Activated CD8-positive, alpha-beta memory T cell treated with anti-CD3 and anti-CD28 coated beads, Interleukin-2, amount 50 U/mL, for 24 hours (primary cell): ENCODE measurements around the gene MRPS10.
"Not testable (repeated sequence)": the region's sequence is repeated elsewhere in the genome, so short reads cannot be mapped to it uniquely, and the experiment has no call there.

Experiments
- DNase-seq: peaks from one replicate; pipeline ENCODE4 v3.0.0-alpha.2; 2020; ENCODE audit errors: extremely low read depth

The MRPS10 gene

GRCh38 chr6:42176981-42177380 lies 40.7 kb downstream of the MRPS10 start:
- no peak for DNase-seq

DNA sequence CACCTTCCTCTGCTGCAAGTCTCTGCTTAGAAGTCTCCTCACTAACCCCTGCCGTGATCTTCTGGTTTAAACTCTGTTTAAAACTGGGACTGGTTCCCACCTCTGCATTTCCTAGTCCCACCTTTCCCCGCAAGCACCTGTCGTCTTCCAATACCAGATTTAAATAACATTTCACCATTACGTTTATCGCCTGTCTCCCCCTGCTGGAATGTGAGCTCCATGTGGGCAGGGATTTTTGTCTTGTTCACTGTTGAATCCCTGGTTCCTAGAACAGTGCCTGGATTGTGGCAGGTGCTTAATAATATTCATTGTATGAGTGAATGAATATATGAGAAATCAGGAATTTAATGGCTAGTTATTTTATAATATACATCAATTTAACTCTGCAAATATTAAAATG lies 41.8 kb downstream of the MRPS10 start:
- no peak for DNase-seq

- no peak for DNase-seq
These were observed 44.6 kb downstream of the MRPS10 start, which contains the start of gene GUCA1A for GRCh38 chr6:42173101-42173500. TSS of gene GUCA1A (plus strand) at chr6:42173364. CDS start at chr6:42173614, 250 bp downstream.

- no peak for DNase-seq
These were observed 45.7 kb downstream of the MRPS10 start for GRCh38 chr6:42171813-42172581.

- DNase-seq = not testable (repeated sequence)
These were observed 47.9 kb downstream of the MRPS10 start for GRCh38 chr6:42169780-42170179.

DNA sequence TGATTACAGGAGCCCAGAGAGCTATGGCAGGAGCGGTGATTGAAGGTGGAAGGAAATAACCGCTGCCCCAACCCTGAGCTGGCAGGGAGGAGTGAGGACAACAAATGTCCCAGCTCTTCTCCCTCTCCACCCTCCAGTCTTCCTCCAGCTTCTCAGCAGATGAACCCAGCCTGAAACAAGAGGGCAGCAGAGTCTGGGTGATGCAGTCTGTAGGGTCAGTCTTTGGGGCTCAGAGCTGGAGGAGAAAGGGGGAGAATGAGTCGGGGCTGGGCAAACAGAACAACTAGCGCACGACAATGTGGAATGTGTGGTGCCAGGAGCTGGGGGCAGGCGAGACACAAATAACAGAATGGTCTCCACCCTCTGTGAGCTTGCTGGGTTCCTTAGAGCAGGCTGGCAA lies 49.0 kb downstream of the MRPS10 start:
- no peak for DNase-seq

DNA sequence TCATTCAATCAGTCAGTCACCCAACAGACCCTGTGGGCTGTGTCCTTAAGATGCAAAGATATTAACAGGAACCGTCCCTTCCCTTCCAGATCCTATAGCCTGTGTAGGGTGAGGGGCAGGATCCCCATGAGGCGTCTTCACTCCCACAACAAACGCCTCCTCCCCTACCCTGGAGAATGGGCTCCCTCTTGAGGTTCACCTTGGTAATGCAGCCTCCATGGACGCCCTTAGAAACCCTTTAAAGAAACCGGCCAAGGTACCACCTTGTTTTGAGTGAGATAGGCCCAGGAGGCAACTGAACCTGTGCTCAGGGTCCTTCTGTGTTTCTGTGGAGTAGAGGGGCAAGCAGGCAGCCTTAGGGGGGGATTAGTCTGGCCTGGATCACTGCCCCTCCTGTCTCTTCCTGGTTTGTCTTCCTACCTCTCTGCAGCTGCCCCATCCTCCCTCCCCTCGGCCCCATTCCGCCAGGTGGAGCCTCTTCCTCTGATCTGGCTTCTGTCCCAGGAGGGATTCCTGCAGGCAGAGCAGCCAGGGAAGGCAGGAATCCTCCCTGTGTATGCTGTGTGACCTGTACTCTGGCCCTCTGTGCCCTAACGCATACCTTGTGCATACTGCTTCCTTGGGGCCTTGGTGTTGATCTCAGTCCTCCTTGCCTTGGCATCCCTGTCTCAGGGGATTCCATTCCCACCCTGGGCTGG lies 51.1 kb downstream of the MRPS10 start:
- DNase-seq = peak; percentile 63

DNA sequence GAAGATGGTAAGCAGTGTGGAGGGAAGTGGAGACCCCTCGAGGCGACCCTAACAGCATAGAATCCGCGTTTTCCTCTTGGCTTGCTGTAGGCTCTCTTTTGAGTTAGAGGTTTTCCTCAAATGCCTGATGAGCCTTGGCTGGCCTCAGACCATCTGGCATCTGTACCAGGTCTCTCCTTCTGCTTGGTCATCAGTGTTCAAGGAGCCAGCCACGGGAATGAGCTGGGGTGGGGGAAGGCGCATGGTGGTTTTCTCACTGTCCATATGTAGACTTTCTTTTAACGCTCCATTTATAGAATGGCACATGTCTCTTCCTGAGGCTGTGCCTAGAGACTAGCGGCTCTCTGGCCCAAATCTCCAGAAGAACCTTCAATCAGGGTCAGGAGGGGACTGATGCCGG lies 52.6 kb downstream of the MRPS10 start:
- DNase-seq = no peak

DNA sequence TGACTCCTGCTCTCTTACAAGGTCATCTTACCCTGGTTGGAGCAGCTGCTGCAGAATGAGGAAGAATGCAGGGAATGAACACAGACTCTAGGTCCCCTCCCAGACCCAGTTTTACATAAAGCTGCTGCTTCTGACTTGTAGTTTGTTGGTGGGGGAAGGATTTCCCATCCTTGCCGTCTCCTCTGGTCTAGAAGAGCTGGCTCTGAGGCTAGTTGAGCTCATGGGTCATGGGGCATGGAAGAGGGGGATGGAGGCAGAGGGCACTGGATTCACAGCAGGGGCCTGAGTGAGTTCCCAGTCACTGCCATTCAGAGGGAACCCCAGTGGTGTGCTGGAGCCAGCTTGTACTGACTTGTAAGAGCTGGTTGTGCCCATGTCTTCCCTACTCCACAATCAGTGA lies 53.7 kb downstream of the MRPS10 start:
- no peak for DNase-seq

DNA sequence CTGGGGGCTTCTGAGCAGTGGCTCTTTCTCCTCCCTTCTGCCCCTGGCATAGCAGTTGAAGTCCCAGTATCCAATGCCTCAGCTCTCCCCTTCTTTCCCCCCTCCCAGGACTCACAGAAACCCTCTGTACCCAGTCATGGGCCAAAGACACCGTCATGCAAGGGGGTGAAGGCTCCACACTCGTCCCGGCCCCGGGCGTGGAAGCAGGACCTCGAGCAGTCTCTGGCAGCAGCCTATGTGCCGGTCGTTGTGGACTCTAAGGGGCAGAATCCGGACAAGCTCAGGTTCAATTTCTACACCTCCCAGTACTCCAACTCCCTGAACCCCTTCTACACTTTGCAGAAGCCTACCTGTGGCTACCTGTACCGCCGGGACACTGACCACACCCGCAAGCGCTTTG lies 54.8 kb downstream of the MRPS10 start:
- no peak for DNase-seq

GRCh38 chr6:42162384-42162783 lies 55.3 kb downstream of the MRPS10 start:
- DNase-seq = no peak

- no peak for DNase-seq
These were observed 58.1 kb downstream of the MRPS10 start for GRCh38 chr6:42159431-42160024.

GRCh38 chr6:42158631-42159030 lies 59.0 kb downstream of the MRPS10 start:
- no peak for DNase-seq

DNA sequence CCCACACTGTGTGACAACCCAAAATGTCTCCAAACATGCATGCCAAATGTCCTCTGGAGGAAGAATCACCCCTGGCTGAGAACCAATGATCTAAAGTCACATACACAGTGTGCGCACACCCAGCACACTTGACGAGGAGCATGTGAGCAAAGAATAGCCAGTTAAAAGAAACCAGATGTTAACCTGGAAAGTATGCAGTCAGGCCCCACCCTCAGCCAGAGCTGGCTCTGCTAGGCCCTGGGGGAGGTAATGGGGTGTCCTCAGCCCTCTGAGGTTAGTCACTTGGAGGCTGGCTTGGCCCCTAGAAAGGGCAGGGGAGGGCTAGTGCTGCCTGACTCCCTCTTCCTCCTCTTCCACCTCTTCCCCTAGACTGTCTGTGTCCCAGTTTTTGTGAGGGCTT lies 59.6 kb downstream of the MRPS10 start:
- DNase-seq = no peak
